Keratinocyte (primary cell): ENCODE data around the gene BDKRB1. TPM values are rescaled to one million over a fixed set of nuclear protein-coding genes. Genes with fewer than 3 reads are reported as not detected.

Source experiments
- DNase-seq: peaks from one replicate; pipeline ENCODE4 v3.0.0-alpha.2; 2011; ENCODE audit warnings: low read depth, missing footprints, low spot score
- FAIRE-seq: peaks from 2 replicates; lab custom pipeline; 2011; peaks lifted over from hg19 to GRCh38; lab: Jason Lieb, UNC
- H2AFZ ChIP-seq: 2 replicates; pipeline ENCODE4 v1.6.0; 2012; ENCODE audit warnings: low read length, control low read depth, inconsistent platforms; ENCODE audit not compliant: control insufficient read depth
- H3K27ac ChIP-seq: 2 replicates; pipeline ENCODE4 v1.5.1; 2011; ENCODE audit warnings: low read length; ENCODE audit not compliant: control insufficient read depth, insufficient read depth
- H3K27me3 ChIP-seq: 3 replicates; pipeline ENCODE4 v1.6.0; 2011; ENCODE audit warnings: low read length; ENCODE audit not compliant: control insufficient read depth, insufficient read depth; ENCODE audit errors: extremely low read depth
- H3K36me3 ChIP-seq, 2 experiments: 2 replicates in 1 of 2; 3 replicates in 1 of 2; pipeline ENCODE4 v1.5.1; 2011; ENCODE audit warnings: low read length in 2 of 2, mild to moderate bottlenecking in 1 of 2; ENCODE audit not compliant: control insufficient read depth in 2 of 2, insufficient read depth in 2 of 2; ENCODE audit errors: extremely low read depth in 1 of 2
- H3K4me1 ChIP-seq: 3 replicates; pipeline ENCODE4 v1.5.1; 2011; ENCODE audit warnings: low read length; ENCODE audit not compliant: control insufficient read depth, insufficient read depth; ENCODE audit errors: extremely low read depth
- H3K4me2 ChIP-seq: 3 replicates; pipeline ENCODE4 v1.6.0; 2011; ENCODE audit warnings: low read depth, low read length; ENCODE audit not compliant: control insufficient read depth, insufficient read depth; ENCODE audit errors: extremely low read depth
- H3K4me3 ChIP-seq, 3 experiments: fragments of 200-600 bp in 1 of 3; sonication (generic) in 1 of 3; 2 replicates in 2 of 3; 3 replicates in 1 of 3; pipeline ENCODE4 v1.5.1; 2011 to 2016; ENCODE audit warnings: low read length in 3 of 3, mild to moderate bottlenecking in 3 of 3, control low read depth in 2 of 3, inconsistent platforms in 1 of 3, low read depth in 1 of 3, mixed read lengths in 1 of 3, mixed run types in 1 of 3, moderate library complexity in 1 of 3; ENCODE audit not compliant: control insufficient read depth in 2 of 3, insufficient read depth in 2 of 3; ENCODE audit errors: extremely low read depth in 1 of 3
- H3K79me2 ChIP-seq: 2 replicates; pipeline ENCODE4 v1.6.0; 2012; ENCODE audit warnings: low read length; ENCODE audit not compliant: control insufficient read depth, insufficient read depth
- H3K9ac ChIP-seq: 3 replicates; pipeline ENCODE4 v1.6.0; 2011; ENCODE audit warnings: low read length; ENCODE audit not compliant: control insufficient read depth, insufficient read depth; ENCODE audit errors: extremely low read depth
- H3K9me1 ChIP-seq: 3 replicates; pipeline ENCODE4 v1.6.0; 2011; ENCODE audit warnings: low read length; ENCODE audit not compliant: control insufficient read depth, insufficient read depth; ENCODE audit errors: extremely low read depth
- H3K9me3 ChIP-seq: 2 replicates; pipeline ENCODE4 v1.5.1; 2012; ENCODE audit warnings: low read depth, low read length; ENCODE audit not compliant: control insufficient read depth
- H4K20me1 ChIP-seq: 3 replicates; pipeline ENCODE4 v1.6.0; 2011; ENCODE audit warnings: low read length; ENCODE audit not compliant: control insufficient read depth, insufficient read depth; ENCODE audit errors: extremely low read depth
- EZH2 ChIP-seq: IDR thresholded peaks from one replicate; pipeline ENCODE4 v1.6.1; 2012; ENCODE audit warnings: inconsistent platforms, mild to moderate bottlenecking, low read length, moderate library complexity
- dilution Hi-C: fragments of 300-500 bp; cut with MboI; formaldehyde crosslinking; loops from one replicate; pipeline ENCODE4 v1.7.0; 2020; ENCODE audit warnings: low sequenced_read_pairs; ENCODE audit not compliant: extremely low pct_ligation_motif_present
- polyA plus RNA-seq, 5 experiments: library from polyadenylated mRNA; depleted of rRNA in 3 of 5; stranded (reverse) in 3 of 5; stranded (forward) in 1 of 5; unstranded in 1 of 5; fragments of >200 nt; gene quantifications; 1 replicate in 1 of 5; 2 replicates in 3 of 5; 3 replicates in 1 of 5; pipeline versions ENCODE4 v1.2.1 to v1.2.3, GENCODE V29; 2011 to 2012; ENCODE audit warnings: missing spikeins in 2 of 5, low read depth in 1 of 5, low replicate concordance in 1 of 5
- TF ChIP-seq, protein P1 (sequence below), 3 experiments: IDR thresholded peaks in 1 of 3; conservative IDR thresholded peaks in 1 of 3; optimal IDR thresholded peaks in 1 of 3; 2 replicates in 2 of 3; 3 replicates in 1 of 3; pipeline versions ENCODE3 to v1.5.1; 2011; ENCODE audit warnings: low read length in 3 of 3, mild to moderate bottlenecking in 3 of 3, moderate library complexity in 2 of 3, control low read depth in 1 of 3, inconsistent platforms in 1 of 3; ENCODE audit not compliant: insufficient read depth in 2 of 3; ENCODE audit errors: extremely low read depth in 1 of 3

Gene BDKRB1
- polyA plus RNA-seq, 1 donor (not counting 4 experiments of a cell fraction or from before 2014, with no cell fraction given): 3.4 TPM

DNA sequence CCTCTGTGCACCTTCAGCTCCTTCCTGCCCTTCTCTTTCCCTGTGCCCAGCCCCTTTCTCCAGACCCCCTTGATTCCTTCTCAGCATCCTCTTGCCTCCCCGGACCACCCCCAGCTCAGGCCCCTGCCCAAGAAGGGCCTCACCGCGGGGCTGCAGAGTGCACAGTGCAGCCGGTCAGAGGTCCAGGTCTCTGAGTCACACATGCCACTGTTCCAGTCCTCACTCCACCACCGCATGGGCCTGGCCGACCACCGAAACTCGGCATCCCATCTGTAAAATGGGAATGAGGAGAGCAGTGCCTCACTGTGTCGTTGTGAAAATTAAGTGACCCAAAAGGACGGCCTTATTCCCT lies 13.3 kb downstream of the BDKRB1 start:
- Histone ChIP-seq H3K4me1 (peaks cover 57% of the 10 kb centered on the region), H3K4me2 (peak overlapping the region; percentile 59), H3K4me3 (peak overlapping the region in 1 of 3 experiments; percentile 10), H3K27me3 (no peaks in the 10 kb centered on the region), H4K20me1 (no peaks in the 10 kb centered on the region), H3K36me3 (no peaks in the 10 kb centered on the region), H3K9ac (peak overlapping the region; percentile 51), H3K9me3 (peaks cover 2% of the 10 kb centered on the region), H3K27ac (peak overlapping the region; percentile 94), H3K79me2 (no peaks in the 10 kb centered on the region), H3K9me1 (no peaks in the 10 kb centered on the region), H2AFZ (no peak overlapping the region)
- no peak for FAIRE-seq
- dilution Hi-C loops: no loop called here
- no peak for DNase-seq
- TF ChIP-seq EZH2: no peak
- TF ChIP-seq, protein P1, sequence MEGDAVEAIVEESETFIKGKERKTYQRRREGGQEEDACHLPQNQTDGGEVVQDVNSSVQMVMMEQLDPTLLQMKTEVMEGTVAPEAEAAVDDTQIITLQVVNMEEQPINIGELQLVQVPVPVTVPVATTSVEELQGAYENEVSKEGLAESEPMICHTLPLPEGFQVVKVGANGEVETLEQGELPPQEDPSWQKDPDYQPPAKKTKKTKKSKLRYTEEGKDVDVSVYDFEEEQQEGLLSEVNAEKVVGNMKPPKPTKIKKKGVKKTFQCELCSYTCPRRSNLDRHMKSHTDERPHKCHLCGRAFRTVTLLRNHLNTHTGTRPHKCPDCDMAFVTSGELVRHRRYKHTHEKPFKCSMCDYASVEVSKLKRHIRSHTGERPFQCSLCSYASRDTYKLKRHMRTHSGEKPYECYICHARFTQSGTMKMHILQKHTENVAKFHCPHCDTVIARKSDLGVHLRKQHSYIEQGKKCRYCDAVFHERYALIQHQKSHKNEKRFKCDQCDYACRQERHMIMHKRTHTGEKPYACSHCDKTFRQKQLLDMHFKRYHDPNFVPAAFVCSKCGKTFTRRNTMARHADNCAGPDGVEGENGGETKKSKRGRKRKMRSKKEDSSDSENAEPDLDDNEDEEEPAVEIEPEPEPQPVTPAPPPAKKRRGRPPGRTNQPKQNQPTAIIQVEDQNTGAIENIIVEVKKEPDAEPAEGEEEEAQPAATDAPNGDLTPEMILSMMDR (optimal IDR thresholded peaks at IDR 0.05 in 1 of 3, IDR thresholded peaks at IDR 0.05 in 1 of 3, conservative IDR thresholded peaks at IDR 0.05 in 1 of 3; ENCODE audit: extremely low read depth in 1 of 3, insufficient read depth in 2 of 3, low read length in 3 of 3): no peak

DNA sequence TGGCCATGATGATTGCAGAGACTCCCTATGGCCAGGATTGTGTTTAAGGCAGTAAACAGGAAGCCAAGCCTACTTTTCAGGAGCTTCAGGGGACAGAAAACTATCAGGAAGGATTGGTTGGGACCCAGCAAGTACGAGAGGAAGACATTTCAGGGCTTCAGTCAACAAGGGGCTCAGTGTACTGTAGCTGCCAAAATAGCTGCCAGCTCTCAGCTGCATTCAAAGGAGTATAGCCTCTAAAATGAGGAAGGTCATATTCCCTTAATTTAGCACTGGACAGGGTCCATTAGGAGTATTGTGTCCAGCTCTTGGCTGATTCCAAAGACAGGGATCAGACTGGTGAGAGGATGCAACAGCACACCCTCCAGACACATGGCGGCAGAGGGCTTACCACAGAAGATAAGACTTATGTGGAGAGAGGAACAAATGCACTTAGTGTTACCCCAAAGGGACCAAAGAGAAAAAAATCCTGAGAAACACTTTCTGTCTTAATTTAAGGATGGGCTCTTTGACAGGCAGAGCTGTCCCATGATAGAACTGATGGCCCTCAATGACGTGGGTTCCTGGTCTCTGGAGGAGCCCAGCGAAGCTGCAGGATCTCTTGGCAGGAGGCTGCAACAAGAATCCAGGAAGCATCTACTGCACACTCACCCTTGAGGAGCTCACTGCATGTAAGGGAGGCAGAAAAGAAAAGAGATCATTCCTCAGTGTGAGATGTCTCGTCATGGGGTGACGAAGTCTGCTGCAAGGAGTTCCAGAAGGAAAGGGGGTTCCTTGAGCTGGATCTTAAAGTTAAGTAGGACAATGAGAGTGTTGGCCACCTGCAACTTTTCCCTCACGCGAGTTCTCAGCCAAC lies 14.8 kb downstream of the BDKRB1 start:
- no peaks in the 10 kb centered on the region for H4K20me1 ChIP-seq
- dilution Hi-C loops: no loop called here
- DNase-seq (no peak), FAIRE-seq (no peak)
- peaks cover 2% of the 10 kb centered on the region for H3K9me3 ChIP-seq
- H3K36me3 ChIP-seq: no peaks in the 10 kb centered on the region
- H3K9ac ChIP-seq: peak overlapping the region; percentile 11
- no peaks in the 10 kb centered on the region for H3K27me3 ChIP-seq
- H3K4me2 ChIP-seq: peak overlapping the region; percentile 55
- TF ChIP-seq, protein P1 (optimal IDR thresholded peaks at IDR 0.05 in 1 of 3, IDR thresholded peaks at IDR 0.05 in 1 of 3, conservative IDR thresholded peaks at IDR 0.05 in 1 of 3; ENCODE audit: extremely low read depth in 1 of 3, insufficient read depth in 2 of 3, low read length in 3 of 3): no peak
- no peak for TF ChIP-seq EZH2
- H2AFZ ChIP-seq: no peak overlapping the region
- no peaks in the 10 kb centered on the region for H3K9me1 ChIP-seq
- no peak overlapping the region for H3K4me3 ChIP-seq
- no peaks in the 10 kb centered on the region for H3K79me2 ChIP-seq
- peak overlapping the region; percentile 67 for H3K27ac ChIP-seq
- peaks cover 57% of the 10 kb centered on the region for H3K4me1 ChIP-seq
